ENCODE data around the gene PYGL.

DNA sequence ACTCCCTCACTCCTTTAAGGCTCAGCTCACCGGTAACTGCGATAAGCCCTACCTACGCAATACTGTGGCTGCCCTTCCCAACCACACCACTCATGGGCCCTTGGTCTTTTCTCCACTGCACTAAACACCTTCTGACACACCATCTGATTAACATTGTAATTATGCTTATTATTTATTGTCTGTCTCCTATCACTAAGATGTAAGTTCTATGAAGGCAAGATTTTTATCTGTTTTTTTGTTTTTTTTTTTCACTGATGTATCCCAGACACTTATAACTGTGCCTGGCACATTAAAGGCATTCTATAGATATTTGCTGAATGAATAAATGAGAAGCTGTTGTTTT lies 34.2 kb upstream of the PYGL start:
- TF ChIP-seq, protein P1, sequence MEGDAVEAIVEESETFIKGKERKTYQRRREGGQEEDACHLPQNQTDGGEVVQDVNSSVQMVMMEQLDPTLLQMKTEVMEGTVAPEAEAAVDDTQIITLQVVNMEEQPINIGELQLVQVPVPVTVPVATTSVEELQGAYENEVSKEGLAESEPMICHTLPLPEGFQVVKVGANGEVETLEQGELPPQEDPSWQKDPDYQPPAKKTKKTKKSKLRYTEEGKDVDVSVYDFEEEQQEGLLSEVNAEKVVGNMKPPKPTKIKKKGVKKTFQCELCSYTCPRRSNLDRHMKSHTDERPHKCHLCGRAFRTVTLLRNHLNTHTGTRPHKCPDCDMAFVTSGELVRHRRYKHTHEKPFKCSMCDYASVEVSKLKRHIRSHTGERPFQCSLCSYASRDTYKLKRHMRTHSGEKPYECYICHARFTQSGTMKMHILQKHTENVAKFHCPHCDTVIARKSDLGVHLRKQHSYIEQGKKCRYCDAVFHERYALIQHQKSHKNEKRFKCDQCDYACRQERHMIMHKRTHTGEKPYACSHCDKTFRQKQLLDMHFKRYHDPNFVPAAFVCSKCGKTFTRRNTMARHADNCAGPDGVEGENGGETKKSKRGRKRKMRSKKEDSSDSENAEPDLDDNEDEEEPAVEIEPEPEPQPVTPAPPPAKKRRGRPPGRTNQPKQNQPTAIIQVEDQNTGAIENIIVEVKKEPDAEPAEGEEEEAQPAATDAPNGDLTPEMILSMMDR (IDR thresholded peaks at IDR 0.05; ENCODE audit: extremely low read depth in 1 of 2, insufficient read depth in 1 of 2, low read depth in 1 of 2, low read length in 2 of 2), result no peak
- TF ChIP-seq POLR2AphosphoS5 (IDR thresholded peaks at IDR 0.05; ENCODE audit: insufficient read depth, low read depth, low read length), result no peak
- TF ChIP-seq EZH2 (IDR thresholded peaks at IDR 0.05; ENCODE audit: borderline replicate concordance, low read depth, low read length, severe bottlenecking), result no peak
- TF ChIP-seq POLR2A (IDR thresholded peaks at IDR 0.05; ENCODE audit: low read depth, low read length), result no peak
- TF ChIP-seq MYC (IDR thresholded peaks at IDR 0.05; ENCODE audit: low read depth, low read length), result no peak
- TF ChIP-seq JUN (IDR thresholded peaks at IDR 0.05; ENCODE audit: borderline replicate concordance, insufficient read depth, insufficient read length, low read depth), result no peak
- TF ChIP-seq MAX (IDR thresholded peaks at IDR 0.05; ENCODE audit: insufficient read depth, insufficient read length), result no peak
- no peak for TF ChIP-seq GATA2 (IDR thresholded peaks at IDR 0.05; ENCODE audit: insufficient read depth, insufficient read length, low read depth, low read length)
